Measurements from ENCODE around the gene PRMT3.

Gene PRMT3

DNA sequence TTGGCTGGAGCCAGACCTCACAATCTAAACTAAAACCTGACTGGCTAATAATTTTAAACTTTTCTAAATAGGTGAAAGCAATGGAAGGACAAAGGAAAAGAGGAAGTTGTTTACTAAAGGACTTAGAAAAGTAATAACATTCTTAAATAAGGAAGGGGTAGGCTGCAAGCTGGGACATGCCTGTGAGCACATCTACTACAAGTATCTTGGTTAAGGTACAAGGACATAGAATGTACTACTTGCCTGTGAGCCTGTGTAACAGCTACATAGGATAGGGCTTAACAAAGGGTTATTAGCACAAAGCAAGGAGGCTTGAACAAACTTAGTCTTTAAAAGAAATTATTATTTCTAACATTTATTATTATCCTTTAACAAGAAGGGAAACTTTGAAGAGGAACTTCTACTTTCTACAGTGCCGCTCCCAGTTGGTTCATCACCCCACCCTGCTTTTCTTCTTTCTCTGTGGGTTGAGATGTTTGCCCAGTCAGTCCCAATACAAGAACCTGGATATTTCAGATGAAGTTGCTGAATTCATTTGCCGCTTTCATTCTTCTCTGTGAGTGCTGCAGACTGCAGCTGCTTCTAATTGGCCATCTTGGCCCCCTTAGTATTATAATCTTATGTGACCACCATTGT is 87.5 kb downstream of the PRMT3 start:
- H3K4me3 ChIP-seq (ENCODE audit: low read length), result no peak overlapping the region
- no peaks in the 10 kb centered on the region for H3K36me3 ChIP-seq (replicated peaks; ENCODE audit: insufficient read depth, low read length)
- no peaks in the 10 kb centered on the region for H3K4me1 ChIP-seq (ENCODE audit: low read length)
- no peak for DNase-seq
- no peaks in the 10 kb centered on the region for H3F3A ChIP-seq (ENCODE audit: insufficient read depth, low read length)
- TF ChIP-seq, protein P1, sequence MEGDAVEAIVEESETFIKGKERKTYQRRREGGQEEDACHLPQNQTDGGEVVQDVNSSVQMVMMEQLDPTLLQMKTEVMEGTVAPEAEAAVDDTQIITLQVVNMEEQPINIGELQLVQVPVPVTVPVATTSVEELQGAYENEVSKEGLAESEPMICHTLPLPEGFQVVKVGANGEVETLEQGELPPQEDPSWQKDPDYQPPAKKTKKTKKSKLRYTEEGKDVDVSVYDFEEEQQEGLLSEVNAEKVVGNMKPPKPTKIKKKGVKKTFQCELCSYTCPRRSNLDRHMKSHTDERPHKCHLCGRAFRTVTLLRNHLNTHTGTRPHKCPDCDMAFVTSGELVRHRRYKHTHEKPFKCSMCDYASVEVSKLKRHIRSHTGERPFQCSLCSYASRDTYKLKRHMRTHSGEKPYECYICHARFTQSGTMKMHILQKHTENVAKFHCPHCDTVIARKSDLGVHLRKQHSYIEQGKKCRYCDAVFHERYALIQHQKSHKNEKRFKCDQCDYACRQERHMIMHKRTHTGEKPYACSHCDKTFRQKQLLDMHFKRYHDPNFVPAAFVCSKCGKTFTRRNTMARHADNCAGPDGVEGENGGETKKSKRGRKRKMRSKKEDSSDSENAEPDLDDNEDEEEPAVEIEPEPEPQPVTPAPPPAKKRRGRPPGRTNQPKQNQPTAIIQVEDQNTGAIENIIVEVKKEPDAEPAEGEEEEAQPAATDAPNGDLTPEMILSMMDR (IDR thresholded peaks at IDR 0.05; ENCODE audit: low read length), result no peak
- TF ChIP-seq EZH2phosphoT487 (IDR thresholded peaks at IDR 0.05; ENCODE audit: low read length) (no peak), EZH2 (optimal IDR thresholded peaks at IDR 0.05; ENCODE audit: low read depth, low read length) (no peak)
- no peaks in the 10 kb centered on the region for H3K27me3 ChIP-seq (replicated peaks; ENCODE audit: insufficient read depth, low read length)
- no peaks in the 10 kb centered on the region for H3K79me2 ChIP-seq (ENCODE audit: low read length)
- H3K9me2 ChIP-seq (replicated peaks; ENCODE audit: insufficient read depth, low read length), result no peaks in the 10 kb centered on the region
- no peaks in the 10 kb centered on the region for H4K20me1 ChIP-seq (ENCODE audit: insufficient read depth, low read length)
- H2AFZ ChIP-seq (ENCODE audit: low read length), result no peak overlapping the region
- no peak overlapping the region for H3K27ac ChIP-seq (ENCODE audit: low read length)
- H3K9ac ChIP-seq (ENCODE audit: low read length), result no peak overlapping the region
- H3K4me2 ChIP-seq (ENCODE audit: low read depth, low read length), result no peak overlapping the region
- H3K9me3 ChIP-seq (replicated peaks; ENCODE audit: insufficient read depth, low read length), result no peaks in the 10 kb centered on the region

DNA sequence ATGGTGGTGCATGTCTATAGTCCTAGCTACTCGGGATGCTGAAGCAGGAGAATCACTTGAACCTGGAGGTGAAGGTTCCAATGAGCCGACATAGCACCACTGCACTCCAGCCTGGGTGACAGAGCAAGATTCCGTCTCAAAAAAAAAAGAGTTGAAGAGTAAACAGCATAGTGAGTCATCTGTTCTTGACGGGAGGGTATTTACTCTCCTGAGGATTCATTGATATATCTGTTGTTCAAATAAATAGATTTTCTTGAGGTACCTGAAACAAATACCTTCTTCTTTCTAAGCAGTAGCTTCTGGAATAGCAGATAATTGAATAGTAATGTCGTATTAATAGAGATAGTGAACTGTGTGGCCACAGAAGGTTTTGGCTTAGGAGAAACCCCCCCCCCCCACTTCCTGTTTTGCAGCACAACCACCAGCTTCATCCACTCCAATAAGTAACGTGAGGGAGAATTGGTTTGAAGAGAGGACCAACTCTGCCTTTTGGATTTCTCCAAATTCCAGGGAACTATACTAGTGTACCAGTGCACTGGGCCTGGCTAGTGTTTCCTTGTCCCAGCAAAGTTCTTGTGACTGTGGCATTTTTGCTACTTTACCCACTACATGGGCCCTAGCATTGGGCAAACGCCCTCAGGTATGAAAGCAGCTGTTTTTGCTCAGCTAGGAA is 90.0 kb downstream of the PRMT3 start:
- no peaks in the 10 kb centered on the region for H3K9me2 ChIP-seq (replicated peaks; ENCODE audit: insufficient read depth, low read length)
- no peaks in the 10 kb centered on the region for H3K79me2 ChIP-seq (ENCODE audit: low read length)
- no peaks in the 10 kb centered on the region for H4K20me1 ChIP-seq (ENCODE audit: insufficient read depth, low read length)
- no peak overlapping the region for H3K4me2 ChIP-seq (ENCODE audit: low read depth, low read length)
- no peaks in the 10 kb centered on the region for H3F3A ChIP-seq (ENCODE audit: insufficient read depth, low read length)
- TF ChIP-seq, protein P1 (IDR thresholded peaks at IDR 0.05; ENCODE audit: low read length), result no peak
- TF ChIP-seq EZH2 (optimal IDR thresholded peaks at IDR 0.05; ENCODE audit: low read depth, low read length) (no peak), EZH2phosphoT487 (IDR thresholded peaks at IDR 0.05; ENCODE audit: low read length) (no peak)
- H3K27me3 ChIP-seq (replicated peaks; ENCODE audit: insufficient read depth, low read length), result no peaks in the 10 kb centered on the region
- no peaks in the 10 kb centered on the region for H3K4me1 ChIP-seq (ENCODE audit: low read length)
- no peaks in the 10 kb centered on the region for H3K9me3 ChIP-seq (replicated peaks; ENCODE audit: insufficient read depth, low read length)
- H2AFZ ChIP-seq (ENCODE audit: low read length), result no peak overlapping the region
- H3K27ac ChIP-seq (ENCODE audit: low read length), result no peak overlapping the region
- no peak overlapping the region for H3K4me3 ChIP-seq (ENCODE audit: low read length)
- H3K9ac ChIP-seq (ENCODE audit: low read length), result no peak overlapping the region
- DNase-seq, result no peak
- no peaks in the 10 kb centered on the region for H3K36me3 ChIP-seq (replicated peaks; ENCODE audit: insufficient read depth, low read length)

DNA sequence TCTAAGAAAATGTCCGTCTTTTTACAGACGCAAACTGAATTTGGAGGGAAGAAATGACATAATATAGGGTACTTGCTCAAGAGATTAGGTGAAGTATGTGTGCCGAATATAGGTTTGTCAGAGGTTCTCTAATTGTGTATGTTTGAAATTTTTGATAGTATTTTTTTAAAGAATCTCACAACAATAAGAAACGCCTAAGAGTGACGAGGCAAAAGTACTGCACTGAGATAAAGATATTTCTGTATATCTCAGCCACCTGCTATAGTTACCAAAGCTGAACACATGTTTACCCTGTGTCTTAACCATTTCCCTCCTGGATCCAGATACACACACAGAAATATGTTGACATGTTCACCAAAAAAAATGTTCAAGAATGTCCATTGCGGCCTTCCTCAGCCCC is 92.0 kb downstream of the PRMT3 start:
- Histone ChIP-seq H3K4me2 (ENCODE audit: low read depth, low read length) (no peak overlapping the region), H3K9me2 (replicated peaks; ENCODE audit: insufficient read depth, low read length) (no peaks in the 10 kb centered on the region), H3K27me3 (replicated peaks; ENCODE audit: insufficient read depth, low read length) (no peaks in the 10 kb centered on the region), H3K27ac (ENCODE audit: low read length) (no peak overlapping the region), H3K36me3 (replicated peaks; ENCODE audit: insufficient read depth, low read length) (no peaks in the 10 kb centered on the region), H3K9me3 (replicated peaks; ENCODE audit: insufficient read depth, low read length) (no peaks in the 10 kb centered on the region), H2AFZ (ENCODE audit: low read length) (no peak overlapping the region), H4K20me1 (ENCODE audit: insufficient read depth, low read length) (no peaks in the 10 kb centered on the region), H3K4me1 (ENCODE audit: low read length) (no peaks in the 10 kb centered on the region), H3K4me3 (ENCODE audit: low read length) (no peak overlapping the region), H3K79me2 (ENCODE audit: low read length) (no peaks in the 10 kb centered on the region), H3F3A (ENCODE audit: insufficient read depth, low read length) (no peaks in the 10 kb centered on the region), H3K9ac (ENCODE audit: low read length) (no peak overlapping the region)
- TF ChIP-seq, protein P1 (IDR thresholded peaks at IDR 0.05; ENCODE audit: low read length), result no peak
- TF ChIP-seq EZH2 (optimal IDR thresholded peaks at IDR 0.05; ENCODE audit: low read depth, low read length) (no peak), EZH2phosphoT487 (IDR thresholded peaks at IDR 0.05; ENCODE audit: low read length) (no peak)
- no peak for DNase-seq
